Epithelial cell of proximal tubule (primary cell): Measurements from ENCODE around the gene NUP54. TPM values are rescaled to one million over a fixed set of nuclear protein-coding genes. Genes with fewer than 3 reads are reported as not detected.

Source experiments
- DNase-seq: peaks from one replicate; pipeline ENCODE4 v3.0.0-alpha.2; 2011; ENCODE audit warnings: low read depth
- H3K4me3 ChIP-seq: 2 replicates; pipeline ENCODE4 v1.5.1; 2011; ENCODE audit warnings: low read depth, mild to moderate bottlenecking, low read length
- total RNA-seq: library from RNA; depleted of rRNA; stranded (reverse); fragments of >200 nt; gene quantifications from 2 replicates; pipeline ENCODE4 v1.2.3, GENCODE V29; 2015
- TF ChIP-seq, protein P1 (sequence below): conservative IDR thresholded peaks from 2 replicates; pipeline ENCODE4 v1.5.1; 2012; ENCODE audit warnings: low read depth, mild to moderate bottlenecking, low read length

NUP54 gene
- total RNA-seq, 1 donor from 2014 or later, result 31.5 TPM

DNA sequence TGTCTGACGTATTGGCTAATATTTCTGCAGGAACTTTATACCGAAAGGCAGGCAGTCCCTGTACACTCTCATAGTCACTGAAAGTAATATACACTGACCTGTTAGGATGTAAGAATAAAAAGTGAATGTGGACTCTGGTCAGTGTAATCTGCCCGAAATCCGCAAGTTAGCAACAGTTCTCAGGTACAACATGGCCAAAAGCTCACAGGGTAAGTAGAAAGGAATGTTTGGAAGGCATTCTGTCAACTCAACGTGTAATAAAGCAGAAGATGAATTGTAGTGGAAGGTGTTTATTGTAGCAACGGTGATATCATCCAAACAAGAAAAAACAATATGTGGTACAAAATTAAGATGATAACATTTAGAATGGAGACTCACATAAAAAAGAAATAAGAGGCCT, 26.0 kb upstream of the NUP54 start:
- no peak for DNase-seq
- TF ChIP-seq, protein P1, sequence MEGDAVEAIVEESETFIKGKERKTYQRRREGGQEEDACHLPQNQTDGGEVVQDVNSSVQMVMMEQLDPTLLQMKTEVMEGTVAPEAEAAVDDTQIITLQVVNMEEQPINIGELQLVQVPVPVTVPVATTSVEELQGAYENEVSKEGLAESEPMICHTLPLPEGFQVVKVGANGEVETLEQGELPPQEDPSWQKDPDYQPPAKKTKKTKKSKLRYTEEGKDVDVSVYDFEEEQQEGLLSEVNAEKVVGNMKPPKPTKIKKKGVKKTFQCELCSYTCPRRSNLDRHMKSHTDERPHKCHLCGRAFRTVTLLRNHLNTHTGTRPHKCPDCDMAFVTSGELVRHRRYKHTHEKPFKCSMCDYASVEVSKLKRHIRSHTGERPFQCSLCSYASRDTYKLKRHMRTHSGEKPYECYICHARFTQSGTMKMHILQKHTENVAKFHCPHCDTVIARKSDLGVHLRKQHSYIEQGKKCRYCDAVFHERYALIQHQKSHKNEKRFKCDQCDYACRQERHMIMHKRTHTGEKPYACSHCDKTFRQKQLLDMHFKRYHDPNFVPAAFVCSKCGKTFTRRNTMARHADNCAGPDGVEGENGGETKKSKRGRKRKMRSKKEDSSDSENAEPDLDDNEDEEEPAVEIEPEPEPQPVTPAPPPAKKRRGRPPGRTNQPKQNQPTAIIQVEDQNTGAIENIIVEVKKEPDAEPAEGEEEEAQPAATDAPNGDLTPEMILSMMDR, result no peak
- no peak overlapping the region for H3K4me3 ChIP-seq

DNA sequence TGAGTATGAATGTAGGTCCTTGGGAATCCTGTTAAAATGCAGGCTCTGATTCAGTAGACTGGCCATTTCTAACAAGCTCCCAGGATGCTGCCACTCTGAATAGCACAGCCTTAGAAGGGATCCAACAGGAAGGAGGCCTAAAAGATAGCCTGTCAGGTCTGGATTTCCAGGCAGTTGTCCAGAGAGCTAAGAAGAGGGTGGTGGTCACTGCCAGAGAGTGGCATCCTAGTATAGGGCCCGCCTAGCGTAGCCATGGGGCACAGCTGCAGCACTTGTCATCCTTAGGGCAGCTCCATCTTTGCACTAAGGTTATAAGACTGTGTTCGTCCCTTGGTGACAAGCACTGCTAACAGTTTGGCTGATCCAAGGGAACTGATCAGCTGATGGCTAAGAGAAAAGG, 20.5 kb upstream of the NUP54 start:
- DNase-seq, result no peak
- H3K4me3 ChIP-seq, result no peak overlapping the region
- TF ChIP-seq, protein P1, result no peak

DNA sequence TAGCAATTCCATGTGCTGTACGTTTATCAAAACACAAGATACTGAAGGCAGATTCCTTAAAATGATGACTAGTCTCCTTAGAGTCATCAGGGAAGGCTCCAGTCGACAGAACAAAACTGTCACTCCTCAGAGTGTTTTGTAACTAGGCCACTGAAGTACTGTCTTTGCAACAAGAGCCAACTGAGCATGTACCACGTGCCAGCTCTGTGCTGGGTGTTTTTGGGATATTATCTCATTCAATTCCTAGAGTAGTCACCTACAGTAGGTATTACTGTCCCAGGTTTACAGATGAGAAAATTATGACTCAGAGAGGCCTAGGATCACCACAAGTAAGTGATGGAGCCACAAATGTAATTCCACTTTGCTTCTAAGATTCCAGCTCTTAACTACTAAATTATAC, 18.3 kb upstream of the NUP54 start:
- DNase-seq, result no peak
- H3K4me3 ChIP-seq, result no peak overlapping the region
- TF ChIP-seq, protein P1, result no peak

DNA sequence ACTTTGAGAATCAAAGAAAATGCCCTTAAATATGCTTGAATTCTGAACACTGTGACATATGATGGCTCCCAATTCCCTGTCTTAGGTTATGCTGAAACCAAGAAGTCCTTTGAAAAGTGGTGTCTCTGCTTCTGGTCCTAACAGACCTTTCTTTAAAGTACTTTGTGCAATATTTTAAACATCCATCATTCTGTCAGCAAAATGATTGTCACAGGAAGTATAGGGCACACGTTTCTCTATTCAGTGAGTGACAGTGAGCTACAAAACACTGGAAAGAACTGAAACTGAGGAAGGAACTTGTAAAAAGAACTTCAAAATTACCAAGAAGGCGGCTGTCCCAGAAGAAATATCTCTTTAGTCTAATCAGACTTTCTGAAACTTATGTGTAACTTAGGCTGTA, 12.2 kb upstream of the NUP54 start:
- no peak overlapping the region for H3K4me3 ChIP-seq
- TF ChIP-seq, protein P1, result no peak
- no peak for DNase-seq

DNA sequence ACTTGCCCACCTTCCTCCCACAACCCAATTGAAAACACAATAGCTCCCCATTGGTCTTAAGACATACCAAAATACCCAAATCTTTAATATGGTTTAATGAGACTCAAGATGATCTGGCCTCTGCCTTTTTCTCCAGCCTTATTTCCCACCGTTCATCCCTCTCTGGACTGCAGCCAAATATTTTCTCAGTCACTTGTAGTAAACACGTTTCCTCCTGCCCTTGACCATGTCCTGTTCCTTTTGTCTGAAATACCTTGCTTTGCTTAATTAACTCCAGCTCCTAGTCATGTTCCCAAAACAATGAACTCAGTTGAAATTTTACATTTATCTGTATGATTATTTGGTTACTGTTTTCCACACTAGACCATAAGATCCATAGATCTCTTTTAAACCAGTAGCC, 8.4 kb upstream of the NUP54 start:
- TF ChIP-seq, protein P1, result no peak
- H3K4me3 ChIP-seq, result no peak overlapping the region
- no peak for DNase-seq

DNA sequence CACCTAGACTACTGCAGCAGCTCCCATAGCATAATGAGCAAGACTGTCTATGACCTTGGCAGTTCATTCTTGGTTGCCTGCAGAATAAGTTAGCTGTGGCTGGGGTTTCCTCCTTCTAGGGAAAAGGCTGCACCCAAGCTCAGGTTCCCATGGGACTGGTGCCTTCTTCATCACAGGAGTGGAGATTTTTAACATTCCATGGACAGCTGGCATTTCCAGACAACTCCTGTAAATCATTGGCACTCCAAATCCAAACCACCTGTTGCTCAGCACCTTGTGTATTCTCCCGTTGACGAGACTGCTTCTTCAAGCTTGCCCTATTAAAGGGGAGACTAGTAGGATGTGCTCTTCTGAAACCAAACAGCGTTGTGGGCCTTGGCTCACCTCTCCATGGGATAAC, 7.8 kb upstream of the NUP54 start:
- TF ChIP-seq, protein P1, result no peak
- H3K4me3 ChIP-seq, result no peak overlapping the region
- no peak for DNase-seq

DNA sequence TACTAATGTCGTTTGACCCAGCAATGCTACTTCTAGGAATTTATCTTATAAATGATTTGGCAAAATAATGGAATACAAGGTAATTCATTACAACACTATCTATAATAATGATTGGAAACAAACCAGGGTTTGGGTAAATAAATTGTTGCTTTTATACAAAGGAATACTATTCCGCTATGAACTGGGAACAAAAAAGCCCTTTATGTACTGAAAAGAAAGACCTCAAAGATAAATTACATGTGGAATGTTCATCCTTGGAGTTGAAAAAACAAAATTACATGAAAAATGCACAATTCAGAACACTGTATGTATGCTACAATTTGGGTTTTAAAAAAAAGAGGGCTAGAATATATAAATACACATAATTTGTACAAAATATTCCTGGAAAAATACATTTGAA, 5.2 kb upstream of the NUP54 start:
- H3K4me3 ChIP-seq, result no peak overlapping the region
- DNase-seq, result no peak
- TF ChIP-seq, protein P1, result no peak
